Occipital lobe (tissue), 2 donors: ENCODE results near the gene LARP1B. TPM values are rescaled to one million over a fixed set of nuclear protein-coding genes. Genes with fewer than 3 reads are reported as not detected.
"Not testable (repeated sequence)": the region's sequence is repeated elsewhere in the genome, so short reads cannot be mapped to it uniquely, and the experiment has no call there.

Experiments
- DNase-seq: peaks from one replicate; lab custom pipeline; 2025; lab: John Stamatoyannopoulos, UW
- total RNA-seq: library from RNA; depleted of rRNA; stranded (reverse); fragments of >200 nt; gene quantifications from one replicate; pipeline ENCODE4 v1.2.3, GENCODE V29; 2014

Gene LARP1B
- total RNA-seq, 1 donor from 2014 or later: 61.8 TPM

DNA sequence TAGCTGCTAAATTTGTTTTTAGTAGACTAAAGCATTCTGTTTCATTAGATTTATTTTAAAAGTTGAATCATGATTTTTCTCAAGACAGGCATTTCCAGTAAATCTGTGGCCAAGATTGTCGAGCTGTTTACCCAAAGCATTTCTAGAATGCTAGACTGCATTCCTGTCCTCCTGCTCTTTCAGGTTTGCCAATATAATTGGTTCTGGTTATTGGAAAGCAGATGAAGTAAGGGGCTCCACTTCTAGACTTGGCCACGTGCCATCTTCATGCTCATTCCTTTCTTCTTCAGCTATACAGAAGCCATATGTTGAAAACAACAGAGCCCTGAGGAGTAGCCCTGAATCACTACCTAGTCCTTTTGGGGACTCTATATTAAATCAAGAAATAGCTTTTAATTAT, 164.0 kb downstream of the LARP1B start:
- DNase-seq: no peak

GRCh38 chr4:128227991-128228571, 167.0 kb downstream of the LARP1B start:
- no peak for DNase-seq

GRCh38 chr4:128228845-128229795, 168.0 kb downstream of the LARP1B start:
- no peak for DNase-seq

- no peak for DNase-seq
Observed at GRCh38 chr4:128232719-128233118, 171.6 kb downstream of the LARP1B start.

- no peak for DNase-seq
Observed at GRCh38 chr4:128234836-128235235, 173.7 kb downstream of the LARP1B start.

- no peak for DNase-seq
Observed at GRCh38 chr4:128241019-128241418, 179.9 kb downstream of the LARP1B start.

DNA sequence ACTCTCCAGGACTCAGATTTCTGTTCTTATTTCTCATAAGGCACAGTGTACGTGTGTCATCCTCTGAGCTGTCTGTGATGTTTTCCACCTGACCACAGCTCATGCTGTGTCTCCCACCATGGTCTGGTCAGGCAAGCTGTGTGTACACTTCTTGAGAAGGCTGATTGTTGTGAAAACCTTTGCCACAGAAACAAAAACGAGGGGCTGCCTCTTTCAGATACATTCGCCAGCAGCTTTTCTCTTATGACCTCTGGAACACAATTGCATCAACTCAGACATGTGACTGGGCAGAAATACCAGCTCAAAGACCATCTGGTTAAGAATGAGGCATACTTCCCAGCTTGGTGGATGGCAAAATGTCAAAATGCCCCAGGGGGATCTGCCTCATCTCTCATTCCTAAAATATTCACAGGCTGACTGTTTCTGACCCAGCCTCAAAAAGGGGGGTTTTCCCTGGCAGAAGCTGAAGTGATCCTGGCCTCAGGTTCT, 180.4 kb downstream of the LARP1B start:
- DNase-seq: no peak

DNA sequence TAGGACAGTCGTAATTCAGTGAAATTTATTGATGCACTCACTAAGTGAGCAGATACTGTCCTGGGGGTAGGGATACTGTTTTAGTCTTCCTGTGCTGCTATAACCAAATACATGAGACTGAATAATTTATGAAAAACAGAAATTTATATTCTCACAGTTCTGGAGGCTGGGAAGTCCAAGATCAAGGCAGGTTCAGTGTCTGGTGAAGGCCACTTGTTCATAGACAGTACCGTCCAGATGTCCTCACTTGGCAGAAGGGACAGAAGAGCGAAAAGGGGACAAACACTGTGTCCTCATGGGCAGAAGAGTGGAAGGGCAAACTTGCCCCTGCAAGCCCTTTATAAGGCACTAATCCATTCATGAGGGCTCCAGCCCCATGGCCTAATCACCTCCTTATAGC, 180.9 kb downstream of the LARP1B start:
- DNase-seq: no peak

DNA sequence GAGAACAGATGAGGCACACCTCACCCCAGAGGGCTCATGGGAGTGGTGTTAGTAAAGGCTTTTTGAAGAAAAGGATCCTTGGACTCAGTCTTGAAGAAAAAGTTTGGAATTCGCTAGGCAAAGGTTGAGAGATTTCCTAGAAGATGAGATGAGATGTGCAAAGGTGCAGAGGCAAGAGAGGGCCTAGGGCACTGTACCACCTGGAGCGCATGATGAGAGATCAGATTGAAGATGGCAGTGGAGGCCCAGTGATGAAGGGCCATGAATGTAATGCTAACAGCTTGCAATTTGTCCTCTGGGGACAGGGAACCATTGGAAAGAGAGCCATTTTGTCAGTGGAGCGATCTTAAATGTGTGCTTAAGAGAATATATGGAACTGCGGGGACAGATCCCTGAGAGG, 181.5 kb downstream of the LARP1B start:
- DNase-seq: no peak

- no peak for DNase-seq
Observed at GRCh38 chr4:128244379-128244778, 183.3 kb downstream of the LARP1B start.

DNA sequence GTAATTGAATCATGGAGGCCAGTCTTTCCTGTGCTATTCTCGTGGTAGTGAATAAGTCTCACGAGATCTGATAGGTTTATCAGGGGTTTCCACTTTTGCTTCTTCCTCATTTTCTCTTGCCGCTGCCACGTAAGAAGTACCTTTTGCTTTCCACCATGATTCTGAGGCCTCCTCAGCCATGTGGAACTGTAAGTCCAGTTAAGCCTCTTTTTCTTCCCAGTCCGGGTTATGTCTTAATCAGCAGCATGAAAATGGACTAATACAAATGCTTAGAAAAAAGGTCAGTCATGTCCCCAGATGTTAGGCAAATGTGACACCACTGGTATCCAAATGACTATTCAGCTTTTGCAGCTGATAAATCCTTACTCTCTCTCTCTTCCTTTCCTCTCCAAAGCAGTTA, 184.3 kb downstream of the LARP1B start:
- DNase-seq: not testable (repeated sequence)

- no peak for DNase-seq
Observed at GRCh38 chr4:128247906-128248305, 186.8 kb downstream of the LARP1B start.

GRCh38 chr4:128249787-128250668, 188.9 kb downstream of the LARP1B start:
- no peak for DNase-seq

DNA sequence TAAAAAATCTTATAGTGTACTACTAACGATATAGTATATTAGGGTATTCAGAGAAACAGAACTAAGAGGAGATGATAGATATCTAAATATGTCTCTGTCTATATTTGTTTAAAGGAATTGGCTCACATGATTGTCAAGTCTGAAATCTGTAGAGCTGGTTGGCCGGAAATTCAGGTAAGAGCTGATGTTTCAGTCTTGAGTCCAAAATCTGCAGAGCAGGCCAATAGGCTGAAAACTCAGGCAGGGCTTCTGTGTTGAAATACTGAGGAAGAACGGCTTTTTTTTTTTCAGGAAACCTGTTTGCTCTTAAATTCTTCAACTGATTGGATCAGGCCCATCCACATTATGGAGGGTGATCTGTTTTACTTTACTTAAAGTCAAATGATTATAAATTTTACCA, 194.8 kb downstream of the LARP1B start:
- DNase-seq: no peak

- DNase-seq: no peak
Observed at GRCh38 chr4:128256539-128256938, 195.4 kb downstream of the LARP1B start.

GRCh38 chr4:128258166-128258565, 197.1 kb downstream of the LARP1B start:
- not testable (repeated sequence) for DNase-seq

DNA sequence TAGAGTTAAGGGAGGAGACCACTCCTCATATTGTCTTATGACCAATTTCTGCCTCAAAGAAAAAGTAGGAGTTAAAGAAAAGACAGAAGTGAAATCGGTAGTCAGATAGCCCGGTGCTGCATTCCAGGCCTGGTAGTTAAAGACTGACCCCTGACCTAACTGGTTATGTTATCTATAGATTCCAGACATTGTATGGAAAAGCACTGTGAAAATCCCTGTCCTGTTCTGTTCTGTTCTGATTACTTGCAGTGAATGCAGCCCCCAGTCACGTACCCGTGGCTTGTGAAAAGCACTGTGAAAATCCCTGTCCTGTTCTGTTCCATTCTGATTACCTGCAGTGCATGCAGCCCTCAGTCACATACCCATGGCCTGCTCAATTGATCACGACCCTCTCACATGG, 198.8 kb downstream of the LARP1B start:
- DNase-seq: not testable (repeated sequence)
